Small intestine (tissue), 7 donors: Measurements from ENCODE around the gene INAFM2. TPM values are rescaled to one million over a fixed set of nuclear protein-coding genes. Genes with fewer than 3 reads are reported as not detected.

ENCODE experiments used
- DNase-seq, 2 donors: peaks; one replicate each; pipeline versions ENCODE4 v3.0.0 to v3.0.0-alpha.2; 2013
- FAIRE-seq: peaks from 2 replicates; lab custom pipeline; 2012; peaks lifted over from hg19 to GRCh38; lab: Jason Lieb, UNC
- H3K27ac ChIP-seq, 3 donors: one replicate each; pipeline ENCODE4 v1.5.1; 2013; ENCODE audit warnings: low read length in 2 of 3, mild to moderate bottlenecking in 2 of 3, control low read depth in 1 of 3, inconsistent platforms in 1 of 3, low read depth in 1 of 3, moderate library complexity in 1 of 3
- H3K27me3 ChIP-seq, 3 donors: one replicate each; pipeline ENCODE4 v1.6.1; 2013; ENCODE audit warnings: low read length in 3 of 3, inconsistent platforms in 1 of 3; ENCODE audit not compliant: control insufficient read depth in 3 of 3, insufficient read depth in 3 of 3
- H3K36me3 ChIP-seq, 3 donors: one replicate each; pipeline ENCODE4 v1.6.1; 2013; ENCODE audit warnings: low read length in 3 of 3, inconsistent platforms in 1 of 3, low read depth in 1 of 3, mild to moderate bottlenecking in 1 of 3, moderate library complexity in 1 of 3; ENCODE audit not compliant: control insufficient read depth in 3 of 3, insufficient read depth in 2 of 3
- H3K4me1 ChIP-seq, 3 donors: one replicate each; pipeline ENCODE4 v1.6.1; 2013; ENCODE audit warnings: low read length in 2 of 3, inconsistent platforms in 1 of 3, low read depth in 1 of 3, mild to moderate bottlenecking in 1 of 3, moderate library complexity in 1 of 3; ENCODE audit not compliant: control insufficient read depth in 3 of 3, insufficient read depth in 2 of 3
- H3K4me3 ChIP-seq, 3 donors: one replicate each; pipeline ENCODE4 v1.5.1; 2013; ENCODE audit warnings: low read length in 3 of 3, control low read depth in 1 of 3, inconsistent platforms in 1 of 3, low read depth in 1 of 3, mild to moderate bottlenecking in 1 of 3, moderate library complexity in 1 of 3
- H3K9me3 ChIP-seq, 2 donors: one replicate each; pipeline ENCODE4 v1.6.1; 2013; ENCODE audit warnings: low read depth in 1 of 2, low read length in 1 of 2; ENCODE audit not compliant: control insufficient read depth in 2 of 2, insufficient read depth in 1 of 2
- WGBS, 3 donors: extraction: QIAGEN DNeasy Blood & Tissue Kit; methylation state at CpG; one replicate each; pipeline ENCODE4 v1.1.7; 2013; 5-methylcytosine and 5-hydroxymethylcytosine counted together
- polyA plus RNA-seq, 4 donors: library from polyadenylated mRNA; stranded (reverse) in 3 of 4; unstranded in 1 of 4; fragments of 200-250 nt in 3 of 4; fragments of 120-200 nt in 1 of 4; gene quantifications; one replicate each; pipeline versions ENCODE4 v1.2.1 to v1.2.3, GENCODE V29; 2013
- donor health status: healthy with polysubstance abuse.
- donor health status: control.
- donor health status: control.
- donor health status: Bipolar disorder and iron deficiency.
- donor health status: healthy.

INAFM2 gene
- polyA plus RNA-seq, 4 donors, result 4.7 to 10.6 (median 6.5) TPM

DNA sequence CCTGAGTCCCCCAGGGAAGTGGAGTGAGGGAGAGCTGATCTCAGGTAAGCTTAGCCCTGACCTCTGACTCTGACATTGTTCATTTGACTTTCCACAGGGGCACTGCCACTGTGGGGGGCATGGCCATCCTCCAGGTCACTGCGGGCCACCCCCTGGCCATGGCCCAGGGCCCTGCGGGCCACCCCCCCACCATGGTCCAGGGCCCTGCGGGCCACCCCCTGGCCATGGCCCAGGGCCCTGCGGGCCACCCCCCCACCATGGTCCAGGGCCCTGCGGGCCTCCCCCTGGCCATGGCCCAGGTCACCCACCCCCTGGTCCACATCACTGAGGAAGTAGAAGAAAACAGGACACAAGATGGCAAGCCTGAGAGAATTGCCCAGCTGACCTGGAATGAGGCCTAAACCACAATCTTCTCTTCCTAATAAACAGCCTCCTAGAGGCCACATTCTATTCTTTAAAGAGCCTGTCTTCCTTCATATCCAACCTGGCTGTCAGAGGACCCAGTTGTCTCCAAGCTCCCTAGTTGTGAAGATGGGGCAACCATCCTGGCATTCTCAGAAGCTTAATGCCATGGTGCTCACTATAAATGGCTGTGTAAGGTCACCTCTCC, 32.6 kb downstream of the INAFM2 start:
- 60 to 84% (median 70%) methylated on average over 5 of the region's 5 CpGs for WGBS, 3 donors
- Histone ChIP-seq H3K27ac (peak overlapping the region in 1 of 3 donors; percentile 92), H3K27me3 (peaks cover 0 to 8% (median 0%) of the 10 kb centered on the region in 3 donors), H3K4me3 (no peak overlapping the region), H3K9me3 (no peaks in the 10 kb centered on the region), H3K4me1 (peaks cover 0 to 49% (median 3%) of the 10 kb centered on the region in 3 donors), H3K36me3 (peaks cover 0 to 52% (median 23%) of the 10 kb centered on the region in 3 donors)
- DNase-seq (no peak), FAIRE-seq (no peak)

DNA sequence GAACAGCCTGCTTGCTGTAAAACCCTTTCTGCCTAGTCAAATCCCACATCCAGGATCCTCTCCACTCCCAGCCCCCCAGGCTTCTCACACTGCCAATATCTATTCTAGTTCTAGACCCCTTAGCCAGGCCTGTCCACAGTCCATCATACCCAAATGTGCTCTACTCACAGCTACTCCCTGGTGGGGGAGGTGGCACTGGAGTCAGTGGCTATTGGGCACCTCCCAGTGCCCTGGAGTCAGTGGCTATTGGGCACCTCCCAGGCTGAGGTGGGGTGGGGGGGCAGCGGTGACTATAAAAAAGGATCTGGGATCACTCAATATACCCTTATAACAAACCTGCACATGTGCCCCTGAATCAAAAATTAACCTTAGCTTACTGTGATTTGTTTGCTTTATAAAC, 33.8 kb downstream of the INAFM2 start:
- Histone ChIP-seq H3K9me3 (no peaks in the 10 kb centered on the region), H3K27me3 (peaks cover 0 to 8% (median 0%) of the 10 kb centered on the region in 3 donors), H3K27ac (peak overlapping the region; percentile 23 to 83 (median 57)), H3K36me3 (peaks cover 0 to 50% (median 23%) of the 10 kb centered on the region in 3 donors), H3K4me3 (no peak overlapping the region), H3K4me1 (peaks cover 0 to 49% (median 3%) of the 10 kb centered on the region in 3 donors)
- FAIRE-seq (no peak), DNase-seq (peak in 1 of 2 donors; percentile 70)
- WGBS, 3 donors, result 16 to 57% (median 27%) methylated on average over 1 of the region's 1 CpG

DNA sequence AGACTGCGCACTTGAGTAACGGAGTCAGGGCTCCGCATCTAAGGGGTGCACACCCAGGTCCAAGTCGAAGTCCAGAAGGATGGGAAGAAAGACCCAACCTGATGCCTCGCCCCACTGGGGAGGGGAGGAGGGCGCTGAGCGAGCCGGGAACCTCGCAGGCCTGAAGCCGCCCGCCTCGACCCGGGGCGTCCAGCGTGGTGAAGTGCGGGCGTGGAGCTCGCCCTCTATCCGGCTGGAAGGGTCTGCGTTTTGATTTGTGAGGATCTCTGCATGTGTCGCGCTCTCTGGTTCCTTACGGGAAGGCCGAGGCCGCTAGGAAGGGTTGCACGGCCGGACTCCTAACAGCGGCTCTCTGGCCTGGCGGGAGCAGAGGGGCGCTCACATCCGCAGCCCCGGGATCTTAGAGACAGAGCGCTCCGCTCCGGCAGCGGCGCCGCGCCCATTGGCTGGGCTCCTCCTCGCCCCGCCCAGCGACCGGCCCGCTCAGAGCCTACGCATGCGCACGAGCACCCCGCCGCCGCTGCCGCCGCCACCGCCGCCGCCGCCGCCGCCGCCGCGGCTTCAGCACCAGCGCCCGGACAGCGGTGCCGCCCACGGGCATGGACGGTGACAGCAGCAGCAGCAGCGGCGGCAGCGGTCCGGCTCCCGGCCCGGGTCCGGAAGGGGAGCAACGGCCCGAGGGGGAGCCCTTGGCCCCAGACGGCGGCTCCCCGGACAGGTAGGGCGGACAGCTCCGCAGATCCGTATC, 34.4 kb downstream of the INAFM2 start, which contains the start of gene DISP2:
TSS of gene DISP2 (plus strand) at position 497 of the 748 bp plus-strand sequence. CDS start at position 600, 103 bp downstream.
- WGBS, 3 donors, result 1 to 2% (median 2%) methylated on average over 52 to 82 of the region's 82 CpGs
- Histone ChIP-seq H3K4me1 (peaks cover 0 to 48% (median 3%) of the 10 kb centered on the region in 3 donors), H3K27ac (peak within 1 kb of the TSS; percentile 36 to 83 (median 57)), H3K27me3 (peaks cover 0 to 8% (median 0%) of the 10 kb centered on the region in 3 donors), H3K4me3 (peak within 1 kb of the TSS in 2 of 3 donors; percentile 41 to 46), H3K9me3 (no peaks in the 10 kb centered on the region), H3K36me3 (peaks cover 0 to 44% (median 23%) of the 10 kb centered on the region in 3 donors)
- FAIRE-seq (no peak), DNase-seq (peak; percentile 95 to 96)

DNA sequence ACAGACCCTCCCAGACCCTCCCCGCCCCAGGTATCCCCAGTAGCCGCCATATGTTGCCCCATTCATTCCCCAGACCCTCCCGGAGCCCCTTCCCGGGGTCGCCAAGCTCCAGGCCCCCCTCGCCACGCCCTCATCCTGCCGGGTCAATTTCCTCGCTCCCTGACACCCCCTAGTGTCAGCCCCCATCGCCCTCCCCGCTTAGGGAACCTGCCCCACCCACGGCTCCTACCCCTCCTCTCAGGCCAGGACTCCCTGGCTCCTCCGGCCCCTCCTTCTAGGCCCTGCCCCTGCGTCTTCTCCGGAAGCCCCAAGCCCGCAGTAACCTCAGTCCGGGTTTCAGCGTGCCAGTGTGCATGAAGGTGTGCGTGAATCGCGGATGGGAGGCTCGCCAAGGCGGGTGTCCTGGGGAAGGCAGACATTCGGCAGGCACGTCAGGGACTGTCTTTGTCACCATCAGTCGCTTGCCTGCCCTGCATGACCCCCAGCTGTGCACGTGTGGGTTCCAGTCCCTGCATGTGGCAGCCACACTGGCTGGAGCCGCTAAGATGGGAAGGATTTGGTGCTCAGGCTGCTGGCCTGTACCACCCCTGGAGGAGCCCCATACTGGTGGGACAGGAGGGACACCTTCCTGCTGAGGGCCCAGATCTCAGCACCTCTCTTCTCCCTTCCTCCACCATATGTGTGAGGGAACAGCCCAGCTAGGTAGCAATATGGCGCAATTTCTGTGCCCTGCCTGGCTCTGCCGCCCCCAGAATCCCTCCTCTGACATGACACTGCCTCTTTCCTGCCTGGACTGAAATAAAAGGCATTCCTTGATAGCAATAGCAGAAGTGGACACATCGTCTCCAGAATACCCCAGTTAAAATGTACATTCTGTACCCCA, 35.2 kb downstream of the INAFM2 start:
- Histone ChIP-seq H3K4me1 (peaks cover 0 to 41% (median 3%) of the 10 kb centered on the region in 3 donors), H3K27ac (no peak overlapping the region), H3K27me3 (peaks cover 0 to 8% (median 0%) of the 10 kb centered on the region in 3 donors), H3K9me3 (no peaks in the 10 kb centered on the region), H3K4me3 (peak overlapping the region in 2 of 3 donors; percentile 38 to 46), H3K36me3 (peaks cover 0 to 36% (median 18%) of the 10 kb centered on the region in 3 donors)
- WGBS, 3 donors, result 12 to 17% (median 13%) methylated on average over 27 to 31 of the region's 31 CpGs
- FAIRE-seq, result no peak
- DNase-seq, result peak in 1 of 2 donors; percentile 39

DNA sequence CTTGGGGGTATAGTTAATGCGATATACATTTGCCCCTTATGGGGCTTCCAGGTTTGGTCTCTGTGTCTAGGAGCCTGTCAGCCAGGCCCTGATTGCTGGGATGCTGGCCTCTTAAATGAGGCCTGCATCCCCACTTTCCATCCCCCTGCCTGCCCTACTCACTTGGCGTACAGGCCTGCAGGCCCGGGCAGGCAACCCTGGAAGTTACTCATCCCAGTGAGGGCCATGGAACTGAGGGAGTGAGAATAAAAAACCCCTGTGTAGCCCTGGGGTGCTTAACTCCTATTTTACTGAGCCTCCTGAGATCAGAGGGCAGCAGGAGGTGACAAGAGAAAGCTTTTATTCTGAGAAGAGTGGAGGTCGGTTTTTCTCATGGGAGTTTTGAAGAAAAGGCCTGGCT, 36.5 kb downstream of the INAFM2 start:
- no peak overlapping the region for H3K4me3 ChIP-seq
- 93 to 99% (median 93%) methylated on average over 4 of the region's 4 CpGs for WGBS, 3 donors
- FAIRE-seq (no peak), DNase-seq (no peak)
- H3K36me3 ChIP-seq, result peaks cover 0 to 23% (median 10%) of the 10 kb centered on the region in 3 donors
- H3K27ac ChIP-seq, result no peak overlapping the region
- H3K4me1 ChIP-seq, result peaks cover 0 to 28% (median 3%) of the 10 kb centered on the region in 3 donors
- no peaks in the 10 kb centered on the region for H3K9me3 ChIP-seq
- peaks cover 0 to 8% (median 0%) of the 10 kb centered on the region in 3 donors for H3K27me3 ChIP-seq

DNA sequence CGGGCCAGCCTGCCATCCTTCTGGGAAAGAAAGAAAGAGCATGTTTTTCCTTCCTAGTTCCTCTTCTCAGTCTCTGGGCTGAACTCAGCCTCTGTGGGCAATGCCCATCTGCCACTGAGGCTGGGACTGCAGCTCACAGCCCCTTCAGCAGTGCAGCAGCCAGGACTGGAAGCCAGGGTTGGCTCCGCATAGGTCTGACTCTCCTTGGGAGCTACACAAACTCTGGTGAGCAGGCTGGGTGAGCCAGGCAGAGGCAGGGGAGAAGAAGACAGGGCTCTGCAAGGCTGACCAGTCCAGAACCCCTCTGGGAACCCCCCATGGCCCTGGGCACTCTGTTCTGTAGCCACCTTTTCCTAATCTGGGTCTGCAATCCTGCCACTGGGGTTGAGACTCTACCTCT, 38.1 kb downstream of the INAFM2 start:
- WGBS, 3 donors, result 88 to 95% (median 94%) methylated on average over 2 of the region's 2 CpGs
- H3K36me3 ChIP-seq, result peaks cover 0 to 7% (median 0%) of the 10 kb centered on the region in 3 donors
- H3K27ac ChIP-seq, result no peak overlapping the region
- no peak overlapping the region for H3K4me3 ChIP-seq
- DNase-seq (no peak), FAIRE-seq (no peak)
- H3K9me3 ChIP-seq, result no peaks in the 10 kb centered on the region
- H3K27me3 ChIP-seq, result peaks cover 0 to 8% (median 0%) of the 10 kb centered on the region in 3 donors
- peaks cover 0 to 19% (median 3%) of the 10 kb centered on the region in 3 donors for H3K4me1 ChIP-seq

DNA sequence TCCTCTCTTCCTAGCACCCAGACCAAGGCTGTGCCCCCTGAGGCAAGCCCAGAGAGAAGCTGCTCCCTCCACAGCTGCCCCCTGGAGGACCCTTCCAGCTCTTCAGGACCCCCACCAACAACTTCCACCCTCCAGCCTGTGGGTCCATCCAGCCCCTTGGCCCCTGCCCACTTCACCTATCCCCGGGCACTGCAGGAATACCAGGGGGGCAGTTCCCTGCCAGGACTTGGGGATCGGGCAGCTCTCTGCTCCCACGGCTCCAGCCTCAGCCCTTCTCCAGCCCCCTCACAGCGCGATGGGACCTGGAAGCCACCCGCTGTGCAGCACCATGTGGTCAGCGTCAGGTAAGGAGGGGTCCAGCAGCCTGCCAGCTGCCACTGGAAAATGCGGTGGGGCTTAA, 40.1 kb downstream of the INAFM2 start:
- no peak overlapping the region for H3K27ac ChIP-seq
- WGBS, 3 donors, result 80 to 93% (median 93%) methylated on average over 8 of the region's 8 CpGs
- H3K4me3 ChIP-seq, result no peak overlapping the region
- H3K4me1 ChIP-seq, result peaks cover 0 to 12% (median 5%) of the 10 kb centered on the region in 3 donors
- FAIRE-seq (no peak), DNase-seq (no peak)
- no peaks in the 10 kb centered on the region for H3K9me3 ChIP-seq
- peaks cover 0 to 8% (median 0%) of the 10 kb centered on the region in 3 donors for H3K27me3 ChIP-seq
- H3K36me3 ChIP-seq, result peaks cover 0 to 2% (median 0%) of the 10 kb centered on the region in 3 donors
